Measurements from ENCODE around the gene SMOC1. TPM values are rescaled to one million over a fixed set of nuclear protein-coding genes. Genes with fewer than 3 reads are reported as not detected.
A peak's percentile ranks its signal among the peaks of the same experiment; 100 is the strongest.

SMOC1 gene
- total RNA-seq, 1 experiment from 2014 or later: 0.68 TPM

DNA sequence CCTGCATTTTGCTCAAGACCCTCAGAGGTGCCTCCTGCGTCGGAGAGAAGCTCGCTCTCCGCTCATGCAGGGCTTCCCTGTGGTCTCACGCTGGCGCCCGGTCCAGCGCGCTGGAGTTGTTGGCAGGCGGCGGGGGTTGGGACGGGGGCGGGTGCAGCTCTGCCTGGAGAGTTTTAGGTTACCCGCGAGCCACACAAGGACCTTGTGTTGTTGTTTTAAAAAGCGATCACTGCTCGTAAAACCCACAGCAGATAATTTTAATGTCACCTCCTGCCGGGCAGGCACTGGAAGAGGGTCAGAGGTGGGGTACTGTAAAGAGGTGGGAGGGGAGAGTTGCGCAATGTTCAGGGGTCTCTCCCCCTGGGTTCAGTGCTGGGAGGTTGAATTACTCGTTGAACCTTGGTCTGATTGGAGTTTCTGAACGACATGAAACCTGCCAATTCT, 850 bp downstream of the SMOC1 start:
- H4K8ac ChIP-seq (replicated peaks; ENCODE audit: insufficient read length, low read depth, low read length): no peak overlapping the region
- H2BK12ac ChIP-seq (ENCODE audit: insufficient read length, low read depth, low read length): no peak overlapping the region
- no peak for TF ChIP-seq CTCF (conservative IDR thresholded peaks at IDR 0.05)
- no peak for DNase-seq
- H3K9ac ChIP-seq (ENCODE audit: extremely low read depth, insufficient read length, low read length): no peak overlapping the region
- H4K5ac ChIP-seq (ENCODE audit: insufficient read length, low read depth, low read length): no peak overlapping the region
- H3K36me3 Mint-ChIP-seq (ENCODE audit: insufficient read depth in 1 of 3, low read depth in 3 of 3): no peaks in the 10 kb centered on the region
- no peak overlapping the region for H2BK120ac ChIP-seq (ENCODE audit: low read depth, low read length, poor library complexity, severe bottlenecking)
- no peak overlapping the region for H3K18ac ChIP-seq (ENCODE audit: insufficient read length, low read depth, low read length)
- H3K14ac ChIP-seq (ENCODE audit: insufficient read depth, low read length): no peak overlapping the region
- no peak overlapping the region for H2BK15ac ChIP-seq (ENCODE audit: low read depth, low read length)
- H3K27me3 Mint-ChIP-seq (ENCODE audit: low read depth): peaks cover 70% of the 10 kb centered on the region
- no peak overlapping the region for H3K27ac ChIP-seq (ENCODE audit: insufficient read length, low read depth, low read length)
- peak overlapping the region; percentile 66 to 89 for H3K4me3 Mint-ChIP-seq
- H3K79me1 ChIP-seq (ENCODE audit: insufficient read depth, low read depth, low read length, poor library complexity, severe bottlenecking): no peaks in the 10 kb centered on the region
- H2AFZ ChIP-seq (ENCODE audit: low read length): no peak overlapping the region
- no peak overlapping the region for H2AK5ac ChIP-seq (ENCODE audit: insufficient read length, low read length)
- no peak overlapping the region for H3K23ac ChIP-seq (ENCODE audit: insufficient read length, low read depth, low read length)
- no peak overlapping the region for H3K4ac ChIP-seq (ENCODE audit: low read depth, low read length)
- H3K79me2 ChIP-seq (ENCODE audit: insufficient read depth, low read length): no peaks in the 10 kb centered on the region
- no peak overlapping the region for H3K56ac ChIP-seq (ENCODE audit: insufficient read length, low read depth, low read length)
- no CpG with 5 or more reads among the region's 21 CpGs for WGBS (ENCODE audit: extremely low coverage, insufficient read length, low lambda C conversion rate)
- no peak overlapping the region for H3K27ac Mint-ChIP-seq
- no peaks in the 10 kb centered on the region for H4K20me1 ChIP-seq (ENCODE audit: control insufficient read depth, insufficient read depth, insufficient read length)
- H4K91ac ChIP-seq (ENCODE audit: insufficient read length, low read depth, low read length): no peak overlapping the region
- H3K4me1 ChIP-seq (ENCODE audit: insufficient read depth, low read length): no peaks in the 10 kb centered on the region
- H3K9me3 ChIP-seq (ENCODE audit: control insufficient read depth, low read depth, low read length): no peaks in the 10 kb centered on the region
- no peaks in the 10 kb centered on the region; a peak in 1 of 5 replicates for H3K9me3 Mint-ChIP-seq
- peaks cover 13 to 30% of the 10 kb centered on the region in 2 experiments for H3K4me1 Mint-ChIP-seq
- no peak overlapping the region for H3T11ph ChIP-seq (ENCODE audit: low read length)
- no peak overlapping the region for H2BK5ac ChIP-seq (ENCODE audit: insufficient read length, low read length)
- no peak overlapping the region for H2BK20ac ChIP-seq (ENCODE audit: low read depth, low read length, poor library complexity, severe bottlenecking)
- H3K4me2 ChIP-seq (ENCODE audit: insufficient read depth, insufficient read length, low read length): peak overlapping the region; percentile 68
- H3K27me3 ChIP-seq (ENCODE audit: insufficient read depth, low read length): peaks cover 9% of the 10 kb centered on the region; the same call in 1 of the 2 replicates
- peaks cover 8% of the 10 kb centered on the region for H3K23me2 ChIP-seq (ENCODE audit: insufficient read length, low read depth, low read length, poor library complexity, severe bottlenecking)

All from H9 (cell line).